Activated T-cell treated with anti-CD3 and anti-CD28 coated beads for 24 hours (primary cell): Measurements from ENCODE around the gene PCDH15.
"Not testable (repeated sequence)": the region's sequence is repeated elsewhere in the genome, so short reads cannot be mapped to it uniquely, and the experiment has no call there.

ENCODE experiments used
- DNase-seq: peaks from one replicate; pipeline ENCODE4 v3.0.0-alpha.2; 2020; ENCODE audit warnings: low read depth

The PCDH15 gene

GRCh38 chr10:54554028-54554427 lies 247.0 kb downstream of the PCDH15 start:
- DNase-seq = no peak

GRCh38 chr10:54550016-54550415 lies 251.0 kb downstream of the PCDH15 start:
- no peak for DNase-seq

GRCh38 chr10:54531296-54531695 lies 269.7 kb downstream of the PCDH15 start:
- no peak for DNase-seq

- no peak for DNase-seq
Observed at GRCh38 chr10:54530299-54530698, 270.7 kb downstream of the PCDH15 start.

- no peak for DNase-seq
Observed at GRCh38 chr10:54525816-54526215, 275.2 kb downstream of the PCDH15 start.

GRCh38 chr10:54515244-54515643 lies 285.8 kb downstream of the PCDH15 start:
- not testable (repeated sequence) for DNase-seq

- no peak for DNase-seq
Observed at GRCh38 chr10:54503863-54504262, 297.2 kb downstream of the PCDH15 start.

- no peak for DNase-seq
Observed at GRCh38 chr10:54501929-54502328, 299.1 kb downstream of the PCDH15 start.

GRCh38 chr10:54496852-54497251 lies 304.2 kb downstream of the PCDH15 start:
- DNase-seq = no peak

- no peak for DNase-seq
Observed at GRCh38 chr10:54487743-54488142, 313.3 kb downstream of the PCDH15 start.

- no peak for DNase-seq
Observed at GRCh38 chr10:54485971-54486370, 315.1 kb downstream of the PCDH15 start.

GRCh38 chr10:54484186-54484585 lies 316.8 kb downstream of the PCDH15 start:
- DNase-seq = no peak

GRCh38 chr10:54478601-54479000 lies 322.4 kb downstream of the PCDH15 start:
- no peak for DNase-seq

GRCh38 chr10:54477738-54478137 lies 323.3 kb downstream of the PCDH15 start:
- no peak for DNase-seq

- no peak for DNase-seq
Observed at GRCh38 chr10:54470324-54470631, 330.8 kb downstream of the PCDH15 start.

- no peak for DNase-seq
Observed at GRCh38 chr10:54469587-54470323, 331.3 kb downstream of the PCDH15 start.

GRCh38 chr10:54454271-54454670 lies 346.8 kb downstream of the PCDH15 start:
- no peak for DNase-seq

- DNase-seq = no peak
Observed at GRCh38 chr10:54449056-54449455, 352.0 kb downstream of the PCDH15 start.

GRCh38 chr10:54444170-54444569 lies 356.9 kb downstream of the PCDH15 start:
- DNase-seq = no peak

- DNase-seq = no peak
Observed at GRCh38 chr10:54441275-54441674, 359.8 kb downstream of the PCDH15 start.

GRCh38 chr10:54434782-54435181 lies 366.2 kb downstream of the PCDH15 start:
- DNase-seq = no peak

- DNase-seq = no peak
Observed at GRCh38 chr10:54415483-54415882, 385.5 kb downstream of the PCDH15 start.

GRCh38 chr10:54402576-54402975 lies 398.5 kb downstream of the PCDH15 start:
- DNase-seq = no peak

- DNase-seq = no peak
Observed at GRCh38 chr10:54396031-54396430, 405.0 kb downstream of the PCDH15 start.
